T-helper 1 cell treated with Interleukin-12 subunit alpha and Interleukin-12 subunit beta and Interleukin-4 antibody, amounts not matched to agents 30 ng/mL and 1 ng/mL, for 36 hours (primary cell): ENCODE measurements around the gene ZNF213. TPM values are rescaled to one million over a fixed set of nuclear protein-coding genes. Genes with fewer than 3 reads are reported as not detected.

Experiments
- intact Hi-C: fragments of 100-400 bp; cut with micrococcal nuclease; formaldehyde crosslinking; loops from one replicate; pipeline ENCODE4 v1.15.1; 2024
- total RNA-seq: library from RNA; stranded (reverse); gene quantifications from 2 replicates; pipeline ENCODE4 v1.2.3, GENCODE V29; 2022

The ZNF213 gene
- total RNA-seq, 1 donor from 2014 or later: 11.3 TPM

DNA sequence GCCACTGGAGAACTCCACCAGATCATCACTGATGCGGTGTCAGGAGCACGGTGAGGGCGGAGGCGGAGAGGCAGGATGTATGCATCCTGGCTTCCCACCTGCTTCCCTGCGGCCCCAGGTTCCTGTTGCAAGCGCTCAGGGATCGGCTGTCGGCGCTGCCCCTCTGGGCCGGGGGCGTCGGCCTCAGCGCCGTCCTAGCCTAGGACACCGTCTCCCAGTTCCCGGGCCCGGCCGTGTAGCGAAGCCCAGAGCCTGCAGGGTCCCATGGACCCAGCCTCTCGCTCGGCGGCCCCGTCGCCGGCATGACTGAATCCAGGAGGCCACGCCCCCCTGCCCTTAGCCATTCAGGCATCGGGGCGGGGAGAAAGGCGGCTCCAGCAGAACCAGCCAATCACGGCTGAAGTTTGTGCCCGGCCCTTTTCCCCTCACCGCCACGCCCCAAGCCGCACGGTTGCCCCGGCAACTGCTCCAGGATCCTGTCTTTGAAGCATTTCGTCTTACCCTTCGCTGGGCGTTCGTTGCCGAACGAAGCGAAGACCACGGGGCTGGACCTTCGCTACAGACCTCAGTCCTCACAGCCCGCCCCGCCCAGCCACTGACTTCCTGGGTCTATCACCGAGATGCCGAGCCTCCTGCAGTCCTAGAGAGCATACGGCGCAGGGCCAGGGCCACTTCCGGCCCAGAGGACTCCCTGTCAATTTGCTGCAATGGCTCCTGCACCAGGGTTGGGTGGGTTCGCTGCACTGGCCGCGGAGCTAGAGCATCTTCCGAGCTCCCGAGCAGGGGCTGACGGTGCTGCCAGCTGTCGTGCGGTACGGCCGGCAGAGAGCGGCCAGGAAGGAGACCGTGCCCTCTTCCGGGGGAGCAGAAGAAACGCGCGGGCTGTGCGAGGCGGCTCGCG, 10.6 kb upstream of the ZNF213 start:
- intact Hi-C loops: loop anchor here (1.0 kb wide), 9 partner anchors 10 to 487 kb away; partner anchors contain the start of genes IL32 and SLX4

DNA sequence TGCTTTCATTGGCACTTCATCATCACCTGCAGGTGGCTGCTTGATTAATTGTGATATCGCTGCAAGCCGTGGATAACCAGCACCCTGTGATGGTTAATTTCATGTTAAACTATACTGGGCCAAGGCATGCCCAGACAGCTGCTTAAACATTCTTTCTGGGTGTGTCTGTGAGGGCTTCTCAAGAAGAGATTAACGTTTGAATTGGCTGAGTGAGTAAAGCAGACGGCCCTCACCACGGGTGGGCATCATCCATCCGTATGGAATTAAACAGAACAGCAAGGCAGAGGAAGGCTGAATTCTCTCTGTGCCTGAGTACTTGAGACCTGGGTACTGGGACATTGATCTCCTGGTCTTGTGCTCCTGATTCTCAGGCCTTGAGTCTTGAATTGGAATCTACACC, 7.1 kb upstream of the ZNF213 start:
- intact Hi-C loops: no loop called here

DNA sequence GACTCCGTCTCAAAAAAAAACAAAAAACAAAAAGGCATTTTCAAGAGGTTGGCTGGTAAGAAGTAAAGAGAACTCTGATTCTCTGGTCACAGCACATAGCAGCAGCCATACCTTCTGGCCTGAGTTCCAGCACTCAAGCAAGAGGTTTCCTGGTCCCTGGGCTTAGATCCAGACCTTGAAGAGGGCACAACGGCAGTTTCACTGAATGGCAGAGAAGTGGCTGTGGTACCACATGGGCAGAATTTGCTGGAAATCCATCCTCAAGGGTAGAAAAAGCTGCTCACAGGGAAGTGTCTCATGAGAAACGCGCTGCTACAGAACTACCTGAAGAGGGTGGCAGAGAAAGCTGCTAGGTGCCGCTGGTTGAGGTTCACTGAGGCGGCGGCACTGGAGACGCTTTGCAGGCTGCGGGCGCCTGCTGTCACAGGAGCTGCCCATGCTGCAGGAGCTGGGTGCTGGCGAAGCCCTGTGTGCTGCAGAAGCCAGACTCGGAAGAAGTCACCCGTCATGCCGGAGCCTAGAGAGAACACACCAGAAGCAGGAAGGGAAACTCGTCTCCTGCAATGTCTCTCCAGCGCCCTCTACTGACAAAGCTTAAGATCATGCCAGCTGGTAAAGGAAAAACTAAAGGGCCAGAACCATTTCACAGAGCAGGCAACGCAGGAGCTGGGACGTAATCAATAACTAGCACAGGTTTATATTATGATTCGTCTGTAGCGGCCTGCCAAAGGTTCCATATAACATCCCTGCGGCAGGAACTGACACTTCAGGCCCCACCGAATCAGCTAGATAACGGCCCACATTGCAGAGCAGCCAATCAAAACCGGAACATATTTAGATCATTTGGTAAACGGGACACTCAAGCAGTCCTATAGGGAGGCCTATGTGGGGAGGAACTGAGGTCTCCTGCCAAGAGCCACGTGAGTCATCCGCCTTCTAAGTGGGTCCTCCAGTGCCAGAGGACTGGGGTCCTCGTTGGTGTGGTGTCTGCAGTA, 5.4 kb upstream of the ZNF213 start:
- intact Hi-C loops: loop anchor here (1.0 to 10.0 kb wide), 9 partner anchors 23 to 215 kb away; partner anchors contain the start of gene FLYWCH1

DNA sequence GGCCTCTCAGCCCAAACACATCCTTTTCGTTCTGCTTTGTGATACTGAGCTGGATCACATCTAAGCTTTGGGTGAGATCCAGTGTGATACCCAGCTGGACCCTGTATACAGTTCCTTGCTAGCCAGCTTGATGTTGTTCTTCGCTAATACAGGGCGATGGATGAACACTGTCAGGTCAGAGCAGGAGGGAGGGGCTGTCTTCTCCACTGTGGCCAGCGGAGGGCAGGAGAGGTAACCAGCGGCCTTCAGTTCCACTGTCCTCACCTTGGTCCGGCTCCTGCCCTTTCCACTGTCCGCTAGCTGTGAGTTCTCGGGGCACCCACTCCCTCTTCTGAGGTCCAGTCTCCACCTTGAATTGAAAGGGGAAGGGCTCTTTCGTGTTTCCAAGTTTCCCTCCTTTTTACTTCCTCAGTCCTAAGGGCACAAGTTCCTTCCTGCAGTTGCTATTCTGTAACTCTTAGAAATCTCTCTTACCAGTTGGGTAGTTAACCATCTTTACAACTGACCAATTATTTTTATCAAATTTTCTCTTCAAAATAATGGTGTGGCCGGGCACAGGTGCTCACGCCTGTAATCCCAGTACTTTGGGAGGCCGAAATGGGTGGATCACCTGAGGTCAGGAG, 3.0 kb upstream of the ZNF213 start:
- intact Hi-C loops: loop anchor here (10.0 kb wide), 1 partner anchor 217 kb away; the partner anchor contains the start of gene FLYWCH1

DNA sequence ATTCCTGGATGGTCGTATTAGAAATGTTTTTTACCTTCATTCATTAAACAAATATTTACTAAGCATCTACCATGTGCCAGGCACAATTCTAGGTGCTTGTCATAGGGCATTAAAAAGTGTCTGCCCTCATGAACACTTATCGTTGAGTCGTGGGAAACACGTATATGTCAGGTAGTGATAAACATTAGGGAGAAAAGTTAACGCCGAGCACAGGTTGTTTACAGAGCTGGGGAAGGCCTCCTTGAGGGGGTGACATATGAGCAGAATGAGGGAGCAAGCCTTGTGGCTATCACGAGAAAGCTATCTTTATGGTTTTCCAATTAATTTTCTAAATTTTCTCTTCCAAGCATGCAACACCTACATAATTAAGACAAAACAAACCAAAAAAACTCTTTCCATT, 985 bp upstream of the ZNF213 start:
- intact Hi-C loops: loop anchor here (1.0 to 10.0 kb wide), 8 partner anchors 10 to 219 kb away; partner anchors contain the start of genes FLYWCH1 and THOC6

DNA sequence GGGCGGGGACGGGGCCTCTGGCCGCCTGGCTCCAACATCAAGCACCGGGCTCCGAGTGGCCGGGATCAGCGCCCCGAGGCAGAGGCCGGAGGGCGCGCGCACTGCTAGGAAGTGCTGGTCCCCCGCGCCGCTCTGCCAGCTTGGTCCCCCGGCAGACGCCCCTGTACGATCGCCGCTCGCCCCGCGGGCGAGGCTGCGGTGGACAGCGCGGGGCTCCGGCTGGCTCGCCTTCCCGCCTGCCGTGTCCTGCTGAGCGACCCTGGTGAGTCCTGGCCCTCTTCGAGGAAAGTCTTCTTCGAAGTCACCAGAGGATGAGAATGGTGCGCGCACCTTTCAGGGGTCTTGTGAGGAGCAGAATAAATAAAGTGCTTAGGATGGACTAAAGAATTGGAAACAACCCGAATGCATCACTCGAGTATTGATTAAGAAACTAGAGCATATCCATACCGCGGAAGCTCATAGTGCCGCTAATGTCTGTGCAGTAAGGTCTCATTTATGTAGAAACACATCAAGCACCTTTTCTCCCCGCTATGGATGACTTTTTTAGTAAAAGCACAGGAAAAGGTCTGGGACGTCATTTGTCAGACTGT, 392 bp downstream of the ZNF213 start:
- intact Hi-C loops: loop anchor here (1.0 to 10.0 kb wide), 3 partner anchors 15 to 220 kb away; partner anchors contain the start of gene FLYWCH1

DNA sequence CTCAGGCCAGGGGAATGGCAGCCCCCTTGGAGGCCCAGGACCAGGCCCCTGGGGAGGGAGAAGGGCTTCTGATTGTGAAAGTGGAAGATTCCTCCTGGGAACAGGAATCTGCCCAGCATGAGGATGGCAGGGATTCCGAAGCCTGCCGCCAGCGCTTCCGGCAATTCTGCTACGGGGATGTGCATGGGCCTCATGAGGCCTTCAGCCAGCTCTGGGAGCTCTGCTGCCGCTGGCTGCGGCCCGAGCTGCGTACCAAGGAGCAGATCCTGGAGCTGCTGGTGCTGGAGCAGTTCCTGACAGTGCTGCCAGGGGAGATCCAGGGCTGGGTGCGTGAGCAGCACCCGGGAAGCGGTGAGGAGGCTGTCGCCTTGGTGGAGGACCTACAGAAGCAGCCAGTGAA, 2.4 kb downstream of the ZNF213 start:
- intact Hi-C loops: loop anchor here (10.0 kb wide), 1 partner anchor 222 kb away; the partner anchor contains the start of gene FLYWCH1

DNA sequence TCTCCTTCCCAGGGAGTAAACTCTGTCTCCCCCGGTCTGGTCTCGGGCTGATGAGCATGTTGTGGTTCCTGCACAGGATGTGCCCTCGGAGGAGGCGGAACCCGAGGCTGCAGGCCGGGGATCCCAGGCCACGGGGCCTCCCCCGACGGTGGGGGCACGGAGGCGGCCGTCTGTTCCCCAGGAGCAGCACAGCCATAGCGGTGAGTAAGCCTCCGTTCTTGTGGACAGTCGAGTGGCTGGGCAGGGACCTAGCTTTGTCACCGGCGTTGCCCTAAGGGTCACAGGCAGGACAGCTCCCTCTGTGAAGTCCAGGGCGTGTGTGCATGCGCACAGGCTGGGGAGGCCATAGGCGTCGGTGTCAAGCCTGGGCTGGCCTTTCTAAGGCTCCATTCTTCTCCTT, 3.5 kb downstream of the ZNF213 start:
- intact Hi-C loops: loop anchor here (10.0 kb wide), 1 partner anchor 224 kb away; the partner anchor contains the start of gene FLYWCH1

DNA sequence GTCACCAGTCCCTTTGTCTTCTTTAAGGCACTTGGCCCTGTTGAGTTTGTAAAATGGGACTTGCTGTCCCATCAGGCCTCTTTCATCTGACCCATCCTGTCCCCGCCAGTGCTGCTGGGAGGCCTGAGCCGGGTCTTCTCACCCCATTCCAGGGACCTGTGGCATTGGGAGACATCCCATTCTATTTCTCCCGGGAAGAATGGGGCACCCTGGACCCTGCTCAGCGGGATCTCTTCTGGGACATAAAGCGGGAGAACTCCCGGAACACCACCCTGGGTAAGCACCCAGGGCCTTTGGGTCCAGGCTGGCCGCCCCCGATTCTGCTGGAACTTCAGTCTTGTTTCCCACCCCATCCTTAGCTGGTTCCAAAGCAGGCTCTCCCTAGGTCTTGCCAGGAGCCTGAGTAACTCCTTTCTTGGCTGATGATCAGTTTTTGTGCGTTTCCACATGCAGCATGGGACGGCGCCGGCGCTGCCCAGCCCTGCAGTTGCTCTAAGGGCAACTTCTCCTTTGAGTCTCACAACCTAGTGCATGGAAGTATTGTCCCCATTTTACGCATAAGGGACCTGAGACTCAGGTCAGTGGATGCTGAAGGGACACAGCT, 4.1 kb downstream of the ZNF213 start:
- intact Hi-C loops: loop anchor here (10.0 kb wide), 1 partner anchor 224 kb away; the partner anchor contains the start of gene FLYWCH1

DNA sequence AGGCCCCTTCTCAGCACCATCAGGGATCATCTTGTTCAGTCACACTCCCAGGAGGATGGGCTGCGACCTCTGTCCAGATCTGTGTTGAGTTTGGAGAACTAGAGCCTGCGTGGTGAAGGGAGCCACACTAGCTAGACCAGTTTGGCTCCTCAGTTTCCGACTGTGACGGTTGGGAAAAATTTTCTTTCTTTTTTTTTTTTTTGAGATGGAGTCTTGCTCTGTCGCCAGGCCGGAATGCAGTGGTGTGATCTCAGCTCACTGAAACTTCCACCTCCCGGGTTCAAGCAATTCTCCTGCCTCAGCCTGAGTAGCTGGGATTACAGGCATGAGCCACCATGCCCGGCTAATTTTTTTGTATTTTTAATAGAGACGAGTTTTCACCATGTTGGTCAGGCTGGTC, 4.7 kb downstream of the ZNF213 start:
- intact Hi-C loops: loop anchor here (10.0 kb wide), 1 partner anchor 225 kb away; the partner anchor contains the start of gene FLYWCH1

DNA sequence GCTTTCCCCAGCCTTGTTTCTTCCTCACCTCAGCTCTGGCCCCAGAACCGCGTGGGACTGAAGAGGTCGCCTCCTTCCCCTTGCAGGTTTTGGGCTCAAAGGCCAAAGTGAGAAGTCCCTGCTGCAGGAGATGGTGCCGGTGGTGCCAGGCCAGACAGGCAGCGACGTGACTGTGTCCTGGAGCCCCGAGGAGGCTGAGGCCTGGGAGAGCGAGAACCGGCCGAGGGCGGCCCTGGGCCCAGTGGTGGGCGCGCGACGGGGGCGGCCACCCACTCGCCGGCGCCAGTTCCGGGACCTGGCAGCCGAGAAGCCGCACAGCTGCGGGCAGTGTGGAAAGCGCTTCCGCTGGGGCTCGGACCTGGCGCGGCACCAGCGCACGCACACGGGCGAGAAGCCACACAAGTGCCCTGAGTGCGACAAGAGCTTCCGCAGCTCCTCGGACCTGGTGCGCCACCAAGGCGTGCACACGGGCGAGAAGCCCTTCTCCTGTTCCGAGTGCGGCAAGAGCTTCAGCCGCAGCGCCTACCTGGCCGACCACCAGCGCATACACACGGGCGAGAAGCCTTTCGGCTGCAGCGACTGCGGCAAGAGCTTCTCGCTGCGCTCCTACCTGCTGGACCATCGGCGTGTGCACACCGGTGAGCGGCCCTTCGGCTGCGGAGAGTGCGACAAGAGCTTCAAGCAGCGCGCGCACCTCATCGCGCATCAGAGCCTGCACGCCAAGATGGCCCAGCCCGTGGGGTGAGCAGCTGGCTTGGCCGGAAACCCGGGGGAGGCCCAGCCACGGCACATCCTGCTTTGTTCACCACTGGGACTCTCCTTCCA, 6.0 kb downstream of the ZNF213 start:
- intact Hi-C loops: no loop called here

DNA sequence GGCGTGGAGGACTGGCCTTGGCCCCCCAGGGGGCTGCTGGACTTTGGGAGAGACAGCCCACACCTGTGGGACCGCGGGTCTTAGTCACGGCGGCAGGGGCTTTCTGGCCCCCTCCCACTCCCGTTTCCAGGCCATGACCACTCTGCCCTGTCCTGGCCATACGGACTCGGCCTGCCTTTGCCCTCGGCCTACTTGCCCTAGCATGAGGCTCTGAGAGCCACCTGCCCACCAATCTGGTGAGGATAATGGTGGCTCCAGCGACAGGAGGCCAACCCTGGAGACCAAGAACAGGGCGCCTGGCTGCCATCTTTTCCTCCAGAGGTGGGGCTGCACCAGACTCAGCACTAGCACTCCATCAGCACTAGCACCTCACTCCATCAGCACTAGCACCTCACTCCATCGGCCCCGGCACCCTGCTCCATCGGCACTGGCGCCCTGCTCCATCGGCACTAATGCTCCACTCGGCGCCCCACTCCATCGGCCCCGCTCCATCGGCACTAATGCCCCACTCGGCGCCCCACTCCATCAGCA, 7.0 kb downstream of the ZNF213 start:
- intact Hi-C loops: no loop called here

DNA sequence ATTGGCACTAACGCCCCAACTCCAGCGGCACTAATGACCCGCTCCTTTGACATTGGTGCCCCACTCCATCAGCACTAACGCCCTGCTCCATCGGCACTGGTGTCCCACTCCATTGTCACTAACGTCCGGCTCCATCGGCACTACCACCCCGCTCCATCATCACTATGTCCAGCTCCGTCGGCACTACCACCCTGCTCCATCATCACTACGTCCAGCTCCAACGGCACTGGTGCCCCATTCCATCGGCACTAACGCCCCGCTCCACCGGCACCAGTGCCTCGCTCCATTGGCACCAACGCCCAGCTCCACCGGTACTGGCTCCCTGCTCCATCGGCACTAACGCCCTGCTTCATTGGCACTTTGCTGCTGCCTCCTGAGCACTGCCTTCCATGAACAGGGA, 7.5 kb downstream of the ZNF213 start:
- intact Hi-C loops: no loop called here

DNA sequence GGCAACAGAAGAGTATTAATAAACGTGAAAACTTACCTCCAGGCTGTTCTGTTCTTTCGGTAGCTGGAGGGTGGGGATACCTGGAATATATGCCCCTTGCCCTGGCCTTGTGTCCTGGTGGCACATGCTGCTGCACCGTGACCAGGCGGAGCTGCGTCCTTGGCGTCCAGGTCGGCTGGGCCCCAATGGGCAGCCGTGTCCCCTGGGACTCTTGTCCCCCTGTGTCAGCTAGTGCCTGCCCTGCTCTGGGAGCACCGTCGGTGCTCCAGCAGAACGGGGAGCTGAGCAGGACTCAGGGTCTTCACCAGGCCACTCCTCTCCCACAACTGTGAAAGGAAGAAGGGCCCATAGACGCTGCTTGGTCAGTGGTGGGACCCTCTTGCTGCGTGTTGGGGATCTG, 7.9 kb downstream of the ZNF213 start:
- intact Hi-C loops: no loop called here

DNA sequence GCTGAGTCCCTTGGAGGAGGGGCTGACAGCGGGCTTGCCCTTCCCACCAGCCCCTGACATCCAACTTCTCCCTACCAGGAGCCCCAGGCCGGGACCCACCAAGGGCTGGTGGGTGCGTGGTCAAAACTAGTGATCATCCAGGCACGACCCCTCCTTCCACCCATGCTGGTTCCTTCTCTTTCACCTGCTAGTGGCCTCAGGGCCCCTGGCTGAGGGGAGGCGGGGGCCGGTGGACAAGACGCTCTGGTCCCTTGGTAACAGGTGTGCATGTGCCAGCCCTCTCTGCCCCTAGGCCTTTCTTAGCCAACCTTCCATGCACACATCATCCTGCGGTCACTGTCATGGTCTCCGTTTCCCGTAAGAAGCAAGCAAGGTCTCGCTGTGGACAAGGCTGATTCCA, 8.4 kb downstream of the ZNF213 start:
- intact Hi-C loops: no loop called here

DNA sequence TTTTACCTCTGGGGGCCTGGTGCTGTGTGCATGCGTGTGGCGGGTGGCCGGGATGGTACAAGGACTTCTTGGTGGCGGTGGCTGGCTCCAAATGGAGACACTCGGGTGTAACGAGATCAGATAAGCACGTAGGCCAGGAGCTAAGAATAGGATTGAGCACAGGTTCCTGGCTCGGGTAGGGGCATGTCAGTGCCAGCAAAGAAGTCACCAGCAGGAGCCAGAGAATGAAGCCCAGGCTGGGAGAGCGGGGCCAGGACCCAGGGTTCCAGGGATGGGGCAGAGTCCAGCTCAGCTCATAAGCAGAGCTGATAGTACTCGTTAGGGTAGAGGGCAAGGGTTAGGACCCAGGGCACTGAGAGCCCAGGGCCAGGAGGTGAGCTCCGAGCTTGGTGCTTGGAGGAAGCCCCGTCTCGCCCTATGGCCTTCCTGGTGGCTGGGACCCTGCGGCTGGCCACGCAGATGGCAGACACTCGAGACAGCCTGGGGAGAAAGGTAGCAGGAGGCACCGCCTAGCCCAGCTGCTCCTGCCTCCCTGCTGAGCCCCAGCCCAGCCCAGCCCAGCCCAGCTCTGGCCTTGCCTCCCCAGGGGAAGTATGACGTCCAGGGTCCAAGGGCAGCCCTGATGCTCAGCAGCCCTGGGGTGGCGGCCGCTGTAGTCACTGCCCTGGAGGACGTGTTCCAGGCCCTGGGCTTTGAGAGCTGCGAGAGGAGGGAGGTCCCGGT, 8.9 kb downstream of the ZNF213 start:
- intact Hi-C loops: no loop called here

DNA sequence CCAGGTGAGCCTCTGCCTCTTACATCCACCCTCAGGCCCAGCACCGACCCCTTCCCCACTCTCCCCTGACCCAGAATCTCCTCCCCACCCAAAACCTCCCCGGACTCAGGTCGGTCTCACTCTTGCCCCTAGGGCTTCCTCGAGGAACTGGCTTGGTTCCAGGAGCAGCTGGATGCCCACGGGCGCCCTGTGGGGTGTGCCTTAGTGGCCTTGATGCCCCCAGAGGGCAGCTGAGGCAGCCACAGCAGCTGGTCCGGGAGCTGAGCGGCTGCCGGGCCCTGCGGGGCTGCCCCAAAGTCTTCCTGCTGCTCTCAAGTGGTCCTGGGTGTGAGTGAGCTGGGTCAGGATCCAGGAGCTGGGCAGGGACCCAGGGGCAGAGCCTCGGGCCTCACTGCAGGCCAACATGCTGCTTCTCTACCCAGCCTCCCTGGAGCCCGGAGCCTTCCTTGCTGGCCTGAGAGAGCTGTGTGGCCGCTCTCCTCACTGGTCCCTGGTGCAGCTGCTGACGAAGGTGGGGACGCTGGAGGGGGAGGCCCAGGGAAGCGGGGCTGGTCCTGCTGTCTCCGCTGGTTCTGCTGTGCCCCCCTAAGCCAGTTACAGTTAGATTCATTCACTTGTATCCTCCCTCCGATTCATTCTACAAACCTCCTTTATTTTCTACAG, 9.6 kb downstream of the ZNF213 start:
- intact Hi-C loops: no loop called here

DNA sequence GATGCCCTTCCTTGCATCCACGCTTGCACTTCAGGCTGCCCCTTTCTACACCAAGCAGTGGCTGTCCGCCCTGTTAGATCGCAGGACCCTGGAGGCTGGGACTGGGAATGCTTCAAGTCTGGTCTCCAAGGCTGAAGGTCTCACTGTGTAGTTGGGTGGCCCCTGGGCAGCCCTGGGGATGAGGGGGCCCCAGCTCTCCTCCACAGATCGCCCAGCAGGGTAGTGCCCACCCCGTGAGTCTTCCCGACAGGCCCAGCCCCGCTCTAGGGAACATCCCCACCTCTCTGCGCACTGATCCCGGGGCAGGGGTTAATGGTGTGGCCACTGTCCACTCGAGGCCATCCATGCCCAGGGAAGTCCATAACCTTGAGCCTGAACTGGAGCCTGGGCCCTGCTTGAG, 10.3 kb downstream of the ZNF213 start:
- intact Hi-C loops: no loop called here
